Effector memory CD8-positive, alpha-beta T cell (primary cell): ENCODE measurements around the gene ZNF594.
"Not testable (repeated sequence)": the region's sequence is repeated elsewhere in the genome, so short reads cannot be mapped to it uniquely, and the experiment has no call there.

ENCODE experiments used
- ATAC-seq: fragments of 150-1000 bp; cut with Tn5 transposase; replicated peaks from 2 replicates; pipeline ENCODE4 v1.10.0; 2021; ENCODE audit warnings: mild to moderate bottlenecking, moderate library complexity
- DNase-seq, 3 experiments: peaks; one replicate each; pipeline ENCODE4 v3.0.0; 2021
- H3K27ac Mint-ChIP-seq, 2 donors: one replicate each; pipeline ENCODE4 v1.8.0; 2022; ENCODE audit warnings: mild to moderate bottlenecking in 2 of 2, mixed read lengths in 2 of 2, moderate library complexity in 2 of 2
- H3K27me3 Mint-ChIP-seq, 2 donors: one replicate each; pipeline ENCODE4 v1.8.0; 2022; ENCODE audit warnings: mixed read lengths in 2 of 2
- H3K36me3 Mint-ChIP-seq: one replicate; pipeline ENCODE4 v1.8.0; 2022; ENCODE audit warnings: mild to moderate bottlenecking, moderate library complexity, mixed read lengths; ENCODE audit not compliant: insufficient read depth
- H3K4me1 Mint-ChIP-seq, 2 donors: one replicate each; pipeline ENCODE4 v1.8.0; 2022; ENCODE audit warnings: low read depth in 2 of 2, mixed read lengths in 2 of 2
- H3K4me3 Mint-ChIP-seq, 2 donors: one replicate each; pipeline ENCODE4 v1.8.0; 2022; ENCODE audit warnings: mild to moderate bottlenecking in 2 of 2, mixed read lengths in 2 of 2, moderate library complexity in 2 of 2
- H3K9me3 Mint-ChIP-seq, 2 donors: one replicate each; pipeline ENCODE4 v1.8.0; 2022; ENCODE audit warnings: mixed read lengths in 2 of 2
- total RNA-seq, 9 experiments: gene quantifications; one replicate each; lab custom pipeline; 2026; lab: John Stamatoyannopoulos, UW

Gene ZNF594
- 5.4 to 39.4 (median 14.0) reads per million in 9 experiments for total RNA-seq

DNA sequence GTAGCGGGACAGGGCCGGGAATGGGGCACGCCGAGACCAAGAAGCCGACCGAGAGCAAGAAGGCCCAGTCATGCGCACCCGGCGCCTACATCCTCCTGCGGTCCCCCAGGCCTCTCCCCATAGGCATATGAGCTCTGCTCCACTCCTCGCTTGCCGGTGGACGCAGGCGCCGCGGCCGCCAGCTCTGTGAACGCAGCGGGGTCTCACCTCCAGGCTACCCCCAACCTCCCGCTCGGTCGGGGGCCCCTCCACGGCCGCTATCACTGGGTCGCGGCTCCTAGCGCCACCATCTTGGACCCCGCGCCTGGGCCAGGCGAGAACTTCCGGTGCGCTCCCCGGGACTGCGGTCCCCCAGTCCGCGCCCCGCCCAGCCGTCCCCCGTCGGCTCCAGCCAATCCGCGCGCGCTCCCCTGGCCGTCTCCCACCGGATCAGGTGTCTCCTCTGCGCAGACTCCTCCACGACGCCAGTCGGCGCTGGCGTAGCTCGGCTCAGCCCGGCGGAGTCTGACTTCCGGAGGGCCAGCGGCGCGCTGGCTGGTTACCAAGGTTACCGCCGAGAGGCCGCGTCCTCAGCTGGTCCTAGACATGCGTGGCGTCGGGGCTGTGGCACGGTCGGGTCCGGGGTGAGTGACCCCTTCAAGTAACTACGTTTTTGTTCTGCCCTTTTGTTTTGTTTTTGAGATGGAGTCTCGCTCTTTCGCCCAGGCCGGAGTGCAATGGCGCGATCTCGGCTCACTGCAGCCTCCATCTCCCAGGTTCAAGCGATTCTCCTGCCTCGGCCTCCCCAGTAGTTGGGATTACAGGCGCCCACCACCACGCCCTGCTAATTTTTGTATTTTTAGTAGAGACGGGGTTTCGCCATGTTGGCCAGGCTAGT is at the start of gene ZNF594:
TSS of gene ZNF594 (minus strand) at position 328 of the 877 bp plus-strand sequence. CDS start 7,612 bp downstream, outside the sequence.
- Mint-ChIP-seq H3K27ac (peak within 1 kb of the TSS; percentile 92 to 95), H3K27me3 (no peaks in the 10 kb centered on the region), H3K4me3 (peak within 1 kb of the TSS; percentile 87 to 92), H3K4me1 (peaks cover 13 to 31% of the 10 kb centered on the region in 2 donors), H3K36me3 (peaks cover 19% of the 10 kb centered on the region), H3K9me3 (peaks cover 4 to 6% of the 10 kb centered on the region in 2 donors)
- ATAC-seq (peak; percentile 98), DNase-seq (peak; percentile 96 to 97 (median 97))

DNA sequence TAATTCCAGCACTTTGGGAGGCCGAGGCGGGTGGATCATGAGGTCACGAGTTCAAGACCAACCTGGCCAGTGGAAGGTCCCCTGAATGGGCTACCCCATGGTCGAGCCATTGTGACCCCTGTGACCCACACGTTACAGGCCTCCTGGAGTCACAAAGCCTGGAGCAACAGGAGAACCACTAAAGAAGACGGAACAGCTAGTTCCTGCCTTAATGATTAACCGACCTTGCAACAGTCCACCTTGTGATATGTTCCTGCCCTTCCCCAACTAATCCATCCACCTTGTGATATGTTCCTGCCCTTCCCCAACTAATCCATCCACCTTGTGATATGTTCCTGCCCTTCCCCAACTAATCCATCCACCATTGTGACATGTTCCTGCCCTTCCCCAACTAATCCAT is 48.1 kb upstream of the ZNF594 start:
- H3K4me3 Mint-ChIP-seq, H3K9me3 Mint-ChIP-seq, H3K27me3 Mint-ChIP-seq, DNase-seq, H3K36me3 Mint-ChIP-seq, ATAC-seq: not testable (repeated sequence)
- H3K4me1 Mint-ChIP-seq, result peaks cover 41 to 53% of the 10 kb centered on the region in 2 donors
- H3K27ac Mint-ChIP-seq, result peak overlapping the region in 1 of 2 donors; percentile 28

DNA sequence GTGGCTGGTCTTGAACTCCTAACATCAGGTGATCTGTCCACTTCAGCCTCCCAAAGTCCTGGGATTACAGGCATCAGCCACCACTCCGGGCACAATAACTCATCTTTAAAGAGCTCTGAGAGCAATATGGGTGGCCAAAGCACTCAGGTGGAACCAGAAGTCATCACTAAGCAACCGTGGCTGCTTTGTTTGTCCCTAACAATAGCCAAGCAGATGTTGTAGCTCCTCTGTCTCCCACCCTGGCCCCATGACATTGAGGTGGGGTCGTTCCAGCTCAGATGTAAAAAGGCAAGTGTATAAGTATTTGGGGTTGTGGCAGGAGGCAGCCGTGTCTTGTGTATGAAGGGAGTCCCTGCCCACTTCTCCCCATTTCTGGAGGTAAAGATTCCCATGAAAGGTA is 46.7 kb upstream of the ZNF594 start:
- H3K4me1 Mint-ChIP-seq, result peaks cover 39 to 54% of the 10 kb centered on the region in 2 donors
- no peak for ATAC-seq
- no peaks in the 10 kb centered on the region for H3K27me3 Mint-ChIP-seq
- DNase-seq, result no peak
- no peaks in the 10 kb centered on the region for H3K9me3 Mint-ChIP-seq
- peak overlapping the region; percentile 43 to 46 for H3K4me3 Mint-ChIP-seq
- peak overlapping the region; percentile 71 to 94 for H3K27ac Mint-ChIP-seq
- H3K36me3 Mint-ChIP-seq, result peaks cover under 1% of the 10 kb centered on the region

DNA sequence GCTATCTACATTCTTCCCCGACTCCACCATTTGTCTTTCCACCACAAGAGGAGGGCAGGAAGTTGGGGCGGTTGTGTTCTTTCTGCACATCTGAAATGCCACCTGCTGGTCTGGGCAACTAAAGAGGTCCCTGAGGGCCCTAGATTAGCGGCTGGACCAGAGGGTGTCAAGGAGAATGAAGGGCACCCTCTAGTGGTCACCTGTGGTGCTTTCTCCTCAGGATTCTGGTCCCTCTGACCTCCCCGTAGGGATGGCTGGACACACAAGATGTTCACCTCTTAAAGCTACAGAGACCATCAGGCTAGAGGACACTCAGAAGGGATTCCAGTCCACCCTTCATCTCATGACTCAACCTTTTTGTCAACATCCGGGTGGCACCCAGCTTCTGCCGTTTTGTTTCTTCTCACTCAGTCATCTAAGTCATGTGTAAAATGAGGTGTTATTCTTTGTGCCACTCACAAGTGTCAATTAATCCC is 45.9 kb upstream of the ZNF594 start:
- Mint-ChIP-seq H3K4me1 (peaks cover 31 to 54% of the 10 kb centered on the region in 2 donors), H3K4me3 (peak overlapping the region; percentile 43 to 46), H3K9me3 (no peaks in the 10 kb centered on the region), H3K27me3 (no peaks in the 10 kb centered on the region), H3K27ac (peak overlapping the region; percentile 71 to 94), H3K36me3 (peaks cover 3% of the 10 kb centered on the region)
- peak; percentile 71 for ATAC-seq
- DNase-seq, result peak; percentile 20 to 44 (median 23)

DNA sequence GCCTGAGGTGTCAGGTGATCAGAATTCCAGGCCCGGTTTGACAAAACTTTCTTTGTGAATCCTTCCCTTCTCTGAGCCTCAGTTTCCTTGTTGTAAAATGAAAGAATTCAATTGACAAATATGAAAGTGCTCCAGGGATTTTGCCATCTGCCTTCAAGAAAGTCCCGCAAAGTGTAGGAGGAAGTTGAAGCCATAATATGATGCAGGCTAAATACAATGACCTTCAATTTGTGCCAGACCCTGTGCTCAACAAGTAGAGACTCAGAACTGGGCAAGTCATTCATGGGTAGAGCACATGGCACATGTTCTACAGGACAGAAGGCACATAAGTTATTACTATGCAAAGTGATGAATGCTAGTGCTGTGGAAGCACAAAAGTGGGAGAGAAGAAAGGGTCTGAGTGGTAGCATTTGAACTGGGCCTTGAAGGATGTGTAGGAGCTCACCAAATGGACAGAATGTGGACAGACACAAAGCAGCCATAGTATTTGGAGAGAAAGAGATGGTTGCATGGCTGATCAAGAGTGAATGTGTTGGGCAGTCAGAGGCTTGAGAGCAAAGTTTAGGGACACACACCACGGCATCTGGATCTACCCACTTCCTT is 45.4 kb upstream of the ZNF594 start:
- Mint-ChIP-seq H3K4me1 (peaks cover 28 to 50% of the 10 kb centered on the region in 2 donors), H3K9me3 (no peaks in the 10 kb centered on the region), H3K36me3 (peaks cover 3% of the 10 kb centered on the region), H3K4me3 (peak overlapping the region; percentile 0 to 43), H3K27me3 (no peaks in the 10 kb centered on the region), H3K27ac (peak overlapping the region; percentile 71 to 94)
- DNase-seq, result no peak
- no peak for ATAC-seq

DNA sequence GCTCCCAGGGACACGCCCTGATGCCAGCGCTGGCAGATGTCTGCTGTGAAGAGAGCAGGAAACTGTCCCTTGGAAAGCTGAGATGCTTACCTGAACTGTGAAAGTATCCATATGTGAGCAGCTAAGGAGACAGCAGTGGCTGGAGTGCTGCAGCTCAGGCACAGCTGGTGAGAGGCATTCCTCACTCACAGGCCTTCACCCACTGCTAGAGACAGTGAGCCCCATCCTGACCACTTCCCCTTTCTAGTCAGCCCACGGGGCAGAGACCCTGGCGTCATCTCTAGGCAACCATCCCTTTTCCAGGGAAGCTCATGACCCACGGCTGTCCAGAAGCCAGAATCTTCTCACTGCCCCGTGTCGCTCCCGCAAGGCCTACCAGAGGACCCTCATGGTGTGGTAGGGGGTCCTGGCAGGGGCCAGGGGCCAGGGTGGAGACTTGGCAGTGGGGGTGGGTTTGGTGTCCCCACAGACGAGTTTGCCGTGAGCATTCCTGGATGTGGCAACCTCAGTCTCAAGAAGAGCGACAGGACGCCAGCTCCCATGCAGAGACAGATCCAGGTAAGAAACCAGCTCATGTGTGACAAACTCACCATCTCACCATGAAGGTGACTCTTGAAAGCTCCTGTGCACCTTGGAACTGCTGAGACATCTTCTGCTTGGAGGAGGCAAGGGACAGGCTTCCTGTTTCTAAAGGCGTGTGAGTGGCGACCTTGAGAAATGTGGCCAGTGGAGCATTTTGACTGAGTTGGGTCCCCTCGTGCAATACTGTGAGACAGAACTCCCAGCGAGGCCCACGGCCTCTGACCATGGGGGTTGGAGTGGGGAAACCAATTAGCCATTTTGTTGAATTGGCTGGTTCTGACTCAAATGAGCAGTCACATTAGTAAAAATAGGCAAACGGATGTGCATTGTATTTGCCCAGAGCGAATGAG is 43.2 kb upstream of the ZNF594 start, which contains the start of gene SCIMP:
TSS of gene SCIMP (minus strand) at position 216 of the 932 bp plus-strand sequence. CDS start at position 111, 105 bp downstream.
- DNase-seq (no peak), ATAC-seq (no peak)
- no peaks in the 10 kb centered on the region for H3K9me3 Mint-ChIP-seq
- peak within 1 kb of the TSS; percentile 35 to 88 for H3K27ac Mint-ChIP-seq
- H3K27me3 Mint-ChIP-seq, result no peaks in the 10 kb centered on the region
- H3K36me3 Mint-ChIP-seq, result peaks cover 3% of the 10 kb centered on the region
- H3K4me3 Mint-ChIP-seq, result no peak within 1 kb of the TSS
- peaks cover 20 to 46% of the 10 kb centered on the region in 2 donors for H3K4me1 Mint-ChIP-seq

DNA sequence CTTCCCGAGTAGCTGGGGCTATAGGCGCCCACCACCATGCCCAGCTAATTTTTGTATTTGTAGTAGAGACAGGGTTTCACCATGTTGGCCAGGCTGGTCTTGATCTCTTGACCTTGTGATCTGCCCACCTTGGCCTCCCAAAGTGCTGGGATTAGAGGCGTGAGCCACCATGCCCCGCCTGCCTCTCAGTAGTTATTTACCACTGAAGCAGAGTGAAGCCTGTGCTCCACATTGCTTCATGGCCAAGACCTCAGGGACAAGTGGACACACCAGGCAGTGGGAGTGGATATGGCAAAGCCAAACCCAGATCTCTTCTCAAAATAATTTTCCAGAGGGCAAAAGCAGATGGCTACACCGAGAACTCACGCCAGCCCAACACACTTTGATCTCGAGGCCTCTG is 41.8 kb upstream of the ZNF594 start:
- Mint-ChIP-seq H3K36me3 (peaks cover 10% of the 10 kb centered on the region), H3K4me1 (peaks cover 24 to 52% of the 10 kb centered on the region in 2 donors), H3K27ac (peak overlapping the region; percentile 84 to 88)
- not testable (repeated sequence) for H3K4me3 Mint-ChIP-seq, H3K9me3 Mint-ChIP-seq, ATAC-seq, DNase-seq, H3K27me3 Mint-ChIP-seq

DNA sequence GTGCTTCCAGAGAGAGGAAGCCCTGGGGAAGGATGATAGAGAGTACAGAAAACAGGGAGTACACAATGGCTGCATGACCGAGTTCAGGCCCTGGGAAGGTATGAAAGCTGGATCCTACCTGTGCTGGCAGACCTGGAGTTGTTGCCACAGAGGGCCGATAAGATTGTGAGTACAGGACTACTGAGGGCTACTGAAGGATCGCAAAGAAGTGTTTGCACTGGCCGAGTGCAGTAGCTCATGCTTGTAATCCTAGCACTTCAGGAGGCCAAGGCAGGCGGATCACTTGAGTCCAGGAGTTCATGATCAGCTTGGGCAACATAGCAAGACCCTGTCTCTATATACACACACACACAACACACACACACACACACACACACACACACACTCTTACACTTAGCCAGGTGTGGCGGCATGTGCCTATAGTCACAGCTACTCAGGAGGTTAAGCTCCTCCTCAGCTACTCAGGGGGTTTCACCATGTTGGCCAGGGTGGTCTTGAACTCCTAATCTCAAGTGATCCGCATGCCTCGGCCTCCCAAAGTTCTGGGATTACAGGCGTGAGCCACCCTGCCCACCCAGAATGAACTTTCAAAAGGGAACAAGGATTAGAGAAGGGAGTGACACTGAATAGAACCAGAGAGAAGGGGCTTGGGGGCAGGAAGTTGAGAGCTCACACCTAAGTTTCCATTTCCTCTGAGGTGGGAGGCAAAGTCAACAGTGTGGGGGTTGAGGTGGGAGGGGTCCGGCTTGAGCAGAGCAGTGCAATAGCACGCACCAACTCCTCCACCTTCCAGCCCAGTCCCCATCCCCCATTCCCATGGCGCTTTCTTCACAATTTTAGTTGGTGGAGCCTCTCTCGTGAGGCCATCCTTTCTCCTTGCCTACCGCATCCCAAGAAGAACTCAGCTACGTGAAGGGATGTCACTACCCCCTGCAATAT is 35.5 kb upstream of the ZNF594 start:
- Mint-ChIP-seq H3K9me3 (no peaks in the 10 kb centered on the region), H3K36me3 (peaks cover 12% of the 10 kb centered on the region), H3K4me3 (peak overlapping the region; percentile 81), H3K27me3 (no peaks in the 10 kb centered on the region), H3K4me1 (peaks cover 42 to 54% of the 10 kb centered on the region in 2 donors), H3K27ac (peak overlapping the region; percentile 90 to 98)
- ATAC-seq, result peak; percentile 91
- peak; percentile 18 to 54 (median 30) for DNase-seq

DNA sequence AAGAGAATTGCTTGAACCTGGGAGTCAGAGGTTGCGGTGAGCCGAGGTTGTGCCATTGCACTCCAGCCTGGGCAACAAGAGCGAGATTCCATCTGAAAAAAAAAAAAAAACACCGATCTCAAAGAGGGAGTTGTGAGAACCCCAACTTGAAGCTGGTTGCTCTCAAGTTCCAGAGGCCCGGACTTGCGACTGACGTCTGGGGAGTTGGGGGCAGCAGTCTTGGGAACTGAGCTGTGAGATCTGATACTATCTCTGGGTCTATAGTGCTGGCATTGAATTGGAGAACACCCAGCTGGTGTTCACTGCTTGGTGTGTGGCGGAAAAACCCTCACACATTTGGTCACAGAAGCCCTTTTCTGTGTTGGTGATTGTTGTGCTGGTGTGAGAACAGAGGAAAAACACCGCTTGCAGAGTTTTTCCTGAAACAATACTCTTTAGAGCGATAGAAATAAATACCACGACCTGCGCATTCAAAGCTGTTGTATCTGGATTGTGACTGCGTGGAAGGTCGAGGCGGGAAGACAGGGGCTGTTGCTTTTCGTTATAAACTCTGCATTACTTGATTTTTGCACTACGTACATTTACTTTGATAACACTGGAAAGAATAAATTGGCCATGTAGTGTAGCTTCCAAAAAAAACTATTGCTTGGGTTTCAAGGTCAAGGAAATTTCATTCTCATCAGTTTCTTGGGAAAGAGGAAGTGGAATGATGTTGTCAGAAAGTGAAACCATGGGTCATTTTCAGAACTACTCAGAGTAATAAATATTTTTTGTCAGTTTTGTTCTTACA is 34.2 kb upstream of the ZNF594 start:
- H3K4me1 Mint-ChIP-seq, result peaks cover 51 to 62% of the 10 kb centered on the region in 2 donors
- peak overlapping the region; percentile 90 to 98 for H3K27ac Mint-ChIP-seq
- no peaks in the 10 kb centered on the region for H3K27me3 Mint-ChIP-seq
- ATAC-seq, result no peak
- peak overlapping the region; percentile 81 for H3K4me3 Mint-ChIP-seq
- no peaks in the 10 kb centered on the region for H3K9me3 Mint-ChIP-seq
- DNase-seq, result peak in 1 of 3 experiments; percentile 8
- H3K36me3 Mint-ChIP-seq, result peaks cover 12% of the 10 kb centered on the region

DNA sequence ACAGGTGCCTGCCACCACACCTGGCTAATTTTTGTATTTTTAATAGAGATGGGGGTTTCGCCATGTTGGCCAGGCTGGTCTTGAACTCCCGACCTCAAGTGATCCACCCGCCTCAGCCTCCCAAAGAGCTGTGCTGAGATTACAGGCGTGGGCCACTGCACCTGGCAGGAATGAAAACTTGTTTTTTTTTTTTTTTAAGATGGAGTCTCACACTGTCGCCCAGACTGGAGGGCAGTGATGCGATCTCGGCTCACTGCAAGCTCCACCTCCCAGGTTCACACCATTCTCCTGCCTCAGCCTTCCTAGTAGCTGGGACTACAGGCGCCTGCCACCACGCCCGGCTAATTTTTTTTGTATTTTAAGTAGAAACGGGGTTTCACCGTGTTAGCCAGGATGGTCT is 30.2 kb upstream of the ZNF594 start:
- H3K27me3 Mint-ChIP-seq, H3K9me3 Mint-ChIP-seq, H3K36me3 Mint-ChIP-seq, ATAC-seq, DNase-seq: not testable (repeated sequence)
- peak overlapping the region; percentile 56 to 60 for H3K4me3 Mint-ChIP-seq
- H3K27ac Mint-ChIP-seq, result peak overlapping the region; percentile 88 to 95
- H3K4me1 Mint-ChIP-seq, result peaks cover 35 to 51% of the 10 kb centered on the region in 2 donors

DNA sequence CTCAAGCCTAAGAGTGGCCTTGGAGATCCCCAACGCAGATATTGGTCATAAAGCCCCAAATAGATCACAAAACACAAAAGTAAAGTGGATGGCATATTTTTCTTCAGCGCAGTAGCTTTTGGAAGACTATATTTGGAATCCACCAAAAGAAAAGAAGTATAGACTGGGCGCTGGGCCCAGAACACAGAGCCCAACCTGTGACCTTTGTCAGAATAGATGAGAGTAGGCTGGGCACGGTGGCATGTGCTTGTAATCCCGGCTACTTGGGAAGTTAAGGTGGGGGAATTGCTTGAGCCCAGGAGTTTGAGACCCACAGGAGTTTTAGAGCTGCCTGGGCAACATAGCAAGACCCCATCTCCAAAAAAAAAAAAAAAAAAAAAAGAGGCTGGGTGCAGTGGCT is 28.4 kb upstream of the ZNF594 start:
- peaks cover 24 to 39% of the 10 kb centered on the region in 2 donors for H3K4me1 Mint-ChIP-seq
- H3K9me3 Mint-ChIP-seq, result no peaks in the 10 kb centered on the region
- H3K27me3 Mint-ChIP-seq, result no peaks in the 10 kb centered on the region
- no peak for DNase-seq
- no peak overlapping the region for H3K4me3 Mint-ChIP-seq
- H3K27ac Mint-ChIP-seq, result peak overlapping the region; percentile 88 to 95
- H3K36me3 Mint-ChIP-seq, result peaks cover 14% of the 10 kb centered on the region
- ATAC-seq, result no peak
